GM19099 (cell line): ENCODE data around the gene SYCP3.

Source experiments
- POLR2A ChIP-seq: IDR thresholded peaks from 3 replicates; pipeline ENCODE4 v1.6.1; 2011; ENCODE audit warnings: low read depth; ENCODE audit not compliant: insufficient read length; ENCODE audit errors: extremely low read depth

SYCP3 gene

GRCh38 chr12:101768781-101769180, 29.5 kb upstream of the SYCP3 start:
- TF ChIP-seq POLR2A, result no peak

GRCh38 chr12:101767537-101767936, 28.3 kb upstream of the SYCP3 start:
- TF ChIP-seq POLR2A, result no peak

- no peak for TF ChIP-seq POLR2A
Observed at GRCh38 chr12:101764051-101764792, 25.0 kb upstream of the SYCP3 start.

- TF ChIP-seq POLR2A, result no peak
Observed at GRCh38 chr12:101763246-101763931, 24.1 kb upstream of the SYCP3 start.

- TF ChIP-seq POLR2A, result no peak
Observed at GRCh38 chr12:101761781-101762180, 22.5 kb upstream of the SYCP3 start.

GRCh38 chr12:101761350-101761749, 22.1 kb upstream of the SYCP3 start:
- TF ChIP-seq POLR2A, result no peak

GRCh38 chr12:101759396-101760047, 20.3 kb upstream of the SYCP3 start:
- no peak for TF ChIP-seq POLR2A

GRCh38 chr12:101750152-101750551, 10.9 kb upstream of the SYCP3 start:
- TF ChIP-seq POLR2A, result no peak

- TF ChIP-seq POLR2A, result no peak
Observed at GRCh38 chr12:101749657-101750056, 10.4 kb upstream of the SYCP3 start.

- TF ChIP-seq POLR2A, result no peak
Observed at GRCh38 chr12:101748907-101749306, 9.6 kb upstream of the SYCP3 start.

GRCh38 chr12:101747697-101748096, 8.4 kb upstream of the SYCP3 start:
- no peak for TF ChIP-seq POLR2A

- TF ChIP-seq POLR2A, result no peak
Observed at GRCh38 chr12:101746661-101747060, 7.4 kb upstream of the SYCP3 start.

GRCh38 chr12:101746196-101746595, 6.9 kb upstream of the SYCP3 start:
- TF ChIP-seq POLR2A, result no peak

GRCh38 chr12:101745481-101745880, 6.2 kb upstream of the SYCP3 start:
- no peak for TF ChIP-seq POLR2A

GRCh38 chr12:101743724-101744472, 4.6 kb upstream of the SYCP3 start:
- no peak for TF ChIP-seq POLR2A

- no peak for TF ChIP-seq POLR2A
Observed at GRCh38 chr12:101743242-101743641, 4.0 kb upstream of the SYCP3 start.

GRCh38 chr12:101740980-101741379, 1.7 kb upstream of the SYCP3 start:
- TF ChIP-seq POLR2A, result no peak
